ENCODE results near the gene PAK5.

DNA sequence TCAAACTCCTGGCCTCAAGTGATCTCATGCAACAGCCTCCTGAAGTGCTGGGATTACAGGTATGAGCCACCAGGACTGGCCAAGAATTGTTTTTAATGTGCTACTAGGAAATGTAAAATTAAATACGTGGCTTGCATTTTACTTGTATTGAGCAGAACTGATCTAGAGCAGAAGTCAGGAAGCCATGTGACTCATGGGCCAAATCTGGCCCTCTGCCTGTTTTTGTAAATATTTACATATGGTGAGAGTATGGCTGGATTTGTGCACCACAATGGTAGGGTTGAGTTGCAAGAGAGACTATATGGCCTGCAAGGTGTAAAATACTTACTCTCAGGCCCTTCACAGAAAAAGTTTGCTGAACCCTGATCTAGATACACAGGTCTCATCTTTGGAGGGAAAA lies 248.7 kb downstream of the PAK5 start:
- TF ChIP-seq, protein P1, sequence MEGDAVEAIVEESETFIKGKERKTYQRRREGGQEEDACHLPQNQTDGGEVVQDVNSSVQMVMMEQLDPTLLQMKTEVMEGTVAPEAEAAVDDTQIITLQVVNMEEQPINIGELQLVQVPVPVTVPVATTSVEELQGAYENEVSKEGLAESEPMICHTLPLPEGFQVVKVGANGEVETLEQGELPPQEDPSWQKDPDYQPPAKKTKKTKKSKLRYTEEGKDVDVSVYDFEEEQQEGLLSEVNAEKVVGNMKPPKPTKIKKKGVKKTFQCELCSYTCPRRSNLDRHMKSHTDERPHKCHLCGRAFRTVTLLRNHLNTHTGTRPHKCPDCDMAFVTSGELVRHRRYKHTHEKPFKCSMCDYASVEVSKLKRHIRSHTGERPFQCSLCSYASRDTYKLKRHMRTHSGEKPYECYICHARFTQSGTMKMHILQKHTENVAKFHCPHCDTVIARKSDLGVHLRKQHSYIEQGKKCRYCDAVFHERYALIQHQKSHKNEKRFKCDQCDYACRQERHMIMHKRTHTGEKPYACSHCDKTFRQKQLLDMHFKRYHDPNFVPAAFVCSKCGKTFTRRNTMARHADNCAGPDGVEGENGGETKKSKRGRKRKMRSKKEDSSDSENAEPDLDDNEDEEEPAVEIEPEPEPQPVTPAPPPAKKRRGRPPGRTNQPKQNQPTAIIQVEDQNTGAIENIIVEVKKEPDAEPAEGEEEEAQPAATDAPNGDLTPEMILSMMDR (conservative IDR thresholded peaks at IDR 0.05; ENCODE audit: low read depth, low read length), result no peak
- TF ChIP-seq EZH2 (IDR thresholded peaks at IDR 0.05; ENCODE audit: low read length, unreplicated experiment) (no peak), EZH2phosphoT487 (IDR thresholded peaks at IDR 0.05; ENCODE audit: borderline replicate concordance, low read length) (no peak)

Data from PC-3 (cell line).